Mesothelial cell of epicardium (in vitro differentiated cells): Measurements from ENCODE around the gene RASGRF2. TPM values are rescaled to one million over a fixed set of nuclear protein-coding genes. Genes with fewer than 3 reads are reported as not detected.

ENCODE experiments used
- DNase-seq, 2 experiments: peaks; one replicate each; pipeline ENCODE4 v3.0.0; 2021; ENCODE audit warnings: low spot score in 2 of 2; ENCODE audit not compliant: unreplicated experiment in 2 of 2
- H3K27ac Mint-ChIP-seq: 2 replicates; pipeline ENCODE4 v1.8.0; 2021; ENCODE audit warnings: mixed read lengths
- H3K27me3 Mint-ChIP-seq: 2 replicates; pipeline ENCODE4 v1.8.0; 2021; ENCODE audit warnings: low read depth, mixed read lengths
- H3K36me3 Mint-ChIP-seq: 2 replicates; pipeline ENCODE4 v1.8.0; 2021; ENCODE audit warnings: mixed read lengths
- H3K4me1 Mint-ChIP-seq: 2 replicates; pipeline ENCODE4 v1.8.0; 2021; ENCODE audit warnings: mixed read lengths
- H3K4me3 Mint-ChIP-seq: 2 replicates; pipeline ENCODE4 v1.8.0; 2021; ENCODE audit warnings: mild to moderate bottlenecking, moderate library complexity, mixed read lengths
- H3K9me3 Mint-ChIP-seq: 2 replicates; pipeline ENCODE4 v1.8.0; 2021; ENCODE audit warnings: mixed read lengths
- total RNA-seq: library from RNA; stranded (reverse); gene quantifications from 3 replicates; pipeline ENCODE4 v1.2.1, GENCODE V29; 2021
- TF ChIP-seq, protein P1 (sequence below): fragments of 200-600 bp; sonication (generic); IDR thresholded peaks from one replicate; pipeline ENCODE4 v1.5.0; 2021; ENCODE audit warnings: antibody characterized with exemption; ENCODE audit not compliant: unreplicated experiment

Gene RASGRF2
- total RNA-seq, 1 donor from 2014 or later, result 5.7 TPM

DNA sequence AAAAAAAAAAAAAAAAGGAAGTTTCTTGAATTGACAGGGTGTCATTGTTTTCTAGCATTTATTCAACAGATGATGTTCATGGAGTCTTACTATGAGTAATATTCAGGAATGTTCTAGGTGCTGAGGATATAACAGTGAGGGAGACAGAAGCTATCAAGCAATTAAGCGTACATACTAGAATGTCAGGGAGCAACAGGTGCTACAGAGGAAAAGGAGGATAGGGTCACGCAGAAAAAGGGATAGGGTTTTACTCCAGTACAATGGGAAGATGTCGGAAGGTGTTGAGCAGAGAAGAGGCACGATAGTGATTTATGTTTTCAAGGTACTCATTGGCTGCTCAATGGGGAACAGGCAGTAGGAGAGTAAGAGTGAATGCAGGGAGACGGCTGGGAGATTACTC, 6.6 kb upstream of the RASGRF2 start:
- Mint-ChIP-seq H3K4me3 (no peak overlapping the region), H3K4me1 (peaks cover 13% of the 10 kb centered on the region), H3K27me3 (peaks cover 9% of the 10 kb centered on the region), H3K9me3 (no peaks in the 10 kb centered on the region), H3K36me3 (no peaks in the 10 kb centered on the region), H3K27ac (no peak overlapping the region)
- TF ChIP-seq, protein P1, sequence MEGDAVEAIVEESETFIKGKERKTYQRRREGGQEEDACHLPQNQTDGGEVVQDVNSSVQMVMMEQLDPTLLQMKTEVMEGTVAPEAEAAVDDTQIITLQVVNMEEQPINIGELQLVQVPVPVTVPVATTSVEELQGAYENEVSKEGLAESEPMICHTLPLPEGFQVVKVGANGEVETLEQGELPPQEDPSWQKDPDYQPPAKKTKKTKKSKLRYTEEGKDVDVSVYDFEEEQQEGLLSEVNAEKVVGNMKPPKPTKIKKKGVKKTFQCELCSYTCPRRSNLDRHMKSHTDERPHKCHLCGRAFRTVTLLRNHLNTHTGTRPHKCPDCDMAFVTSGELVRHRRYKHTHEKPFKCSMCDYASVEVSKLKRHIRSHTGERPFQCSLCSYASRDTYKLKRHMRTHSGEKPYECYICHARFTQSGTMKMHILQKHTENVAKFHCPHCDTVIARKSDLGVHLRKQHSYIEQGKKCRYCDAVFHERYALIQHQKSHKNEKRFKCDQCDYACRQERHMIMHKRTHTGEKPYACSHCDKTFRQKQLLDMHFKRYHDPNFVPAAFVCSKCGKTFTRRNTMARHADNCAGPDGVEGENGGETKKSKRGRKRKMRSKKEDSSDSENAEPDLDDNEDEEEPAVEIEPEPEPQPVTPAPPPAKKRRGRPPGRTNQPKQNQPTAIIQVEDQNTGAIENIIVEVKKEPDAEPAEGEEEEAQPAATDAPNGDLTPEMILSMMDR, result no peak
- DNase-seq, result no peak

DNA sequence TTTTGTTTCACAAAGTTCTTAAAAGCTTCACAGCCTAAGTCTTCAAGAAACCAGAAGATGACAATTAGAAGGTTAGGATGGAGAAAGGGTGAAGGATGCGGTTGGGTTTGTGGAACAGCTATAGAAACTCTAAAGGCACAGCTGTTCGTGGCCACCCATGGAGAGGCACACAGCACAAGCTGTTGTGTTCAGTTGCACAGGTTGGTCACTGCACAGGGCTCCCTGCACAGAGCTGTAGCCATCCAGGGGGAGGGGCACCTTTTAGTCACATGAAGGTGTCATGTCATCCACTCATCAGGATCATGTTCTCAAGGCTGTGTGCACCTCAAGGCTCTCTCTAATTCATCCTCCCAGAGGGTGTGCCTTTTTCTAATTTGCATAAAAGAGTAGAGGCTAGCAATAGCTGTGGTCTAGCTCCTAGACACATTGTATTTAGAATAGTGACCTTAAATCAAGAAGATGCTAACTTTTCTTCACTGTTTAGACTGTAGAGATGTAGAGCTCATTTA, 5.0 kb upstream of the RASGRF2 start:
- H3K4me3 Mint-ChIP-seq, result no peak overlapping the region
- no peak for DNase-seq
- H3K27ac Mint-ChIP-seq, result no peak overlapping the region
- no peaks in the 10 kb centered on the region for H3K36me3 Mint-ChIP-seq
- H3K9me3 Mint-ChIP-seq, result no peaks in the 10 kb centered on the region
- H3K27me3 Mint-ChIP-seq, result peaks cover 18% of the 10 kb centered on the region
- TF ChIP-seq, protein P1, result no peak
- peaks cover 20% of the 10 kb centered on the region for H3K4me1 Mint-ChIP-seq

DNA sequence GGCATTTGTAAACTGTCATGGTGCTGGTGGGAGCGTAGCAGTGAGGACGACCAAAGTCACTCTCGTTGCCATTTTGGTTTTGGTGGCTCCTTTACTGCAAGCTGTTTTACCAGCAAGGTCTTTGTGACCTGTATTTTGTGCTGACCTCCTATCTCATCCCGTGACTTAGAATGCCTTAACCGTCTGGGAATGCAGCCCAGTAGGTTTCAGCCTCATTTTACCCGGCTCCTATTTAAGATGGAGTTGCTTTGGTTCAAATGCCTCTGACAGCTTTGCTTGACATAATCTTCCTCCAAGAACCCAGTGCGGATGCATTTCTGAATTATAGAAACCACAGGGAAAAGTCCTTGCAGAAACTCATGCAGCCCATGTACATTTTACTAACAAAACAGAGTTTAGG, 3.9 kb upstream of the RASGRF2 start:
- Mint-ChIP-seq H3K27me3 (peaks cover 22% of the 10 kb centered on the region), H3K9me3 (no peaks in the 10 kb centered on the region), H3K4me3 (no peak overlapping the region), H3K4me1 (peaks cover 23% of the 10 kb centered on the region), H3K27ac (no peak overlapping the region), H3K36me3 (no peaks in the 10 kb centered on the region)
- no peak for DNase-seq
- TF ChIP-seq, protein P1, result no peak

DNA sequence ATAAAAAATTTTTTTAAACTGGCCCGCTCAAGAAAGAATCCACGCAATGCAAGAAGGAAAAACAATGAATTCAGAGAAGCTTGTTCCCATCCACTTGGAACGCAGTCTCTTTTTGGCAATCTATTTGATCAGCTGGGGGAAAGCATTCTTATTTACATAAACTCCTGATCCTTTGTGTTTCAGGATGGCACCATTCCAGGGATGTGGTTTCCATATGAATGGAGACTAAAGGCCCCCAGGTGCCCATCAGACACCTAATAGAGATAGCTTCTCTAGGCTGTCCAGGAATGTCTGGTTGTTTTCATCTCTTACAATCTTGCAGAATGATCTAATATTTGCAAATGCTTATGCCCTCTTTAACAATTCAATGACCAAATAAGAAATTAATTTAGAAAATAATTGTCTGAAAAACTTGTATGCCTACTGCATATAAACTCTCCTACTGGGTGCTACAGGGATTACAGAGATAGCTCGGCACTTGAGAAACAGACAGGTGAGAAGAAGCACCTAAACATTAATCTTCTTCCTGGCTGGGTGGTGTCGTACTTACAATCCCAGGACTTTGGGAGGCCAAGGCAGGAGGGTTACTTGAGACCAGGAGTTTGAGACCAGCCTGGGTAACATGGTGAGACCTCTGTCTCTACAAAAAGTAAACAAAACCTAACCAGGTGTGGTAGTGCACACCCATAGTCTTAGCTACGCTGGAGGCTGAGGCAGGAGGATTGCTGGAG, 3.0 kb upstream of the RASGRF2 start:
- no peak for DNase-seq
- H3K36me3 Mint-ChIP-seq, result no peaks in the 10 kb centered on the region
- peaks cover 30% of the 10 kb centered on the region for H3K27me3 Mint-ChIP-seq
- TF ChIP-seq, protein P1, result no peak
- H3K4me1 Mint-ChIP-seq, result peaks cover 32% of the 10 kb centered on the region
- no peak overlapping the region for H3K4me3 Mint-ChIP-seq
- no peaks in the 10 kb centered on the region for H3K9me3 Mint-ChIP-seq
- no peak overlapping the region for H3K27ac Mint-ChIP-seq

DNA sequence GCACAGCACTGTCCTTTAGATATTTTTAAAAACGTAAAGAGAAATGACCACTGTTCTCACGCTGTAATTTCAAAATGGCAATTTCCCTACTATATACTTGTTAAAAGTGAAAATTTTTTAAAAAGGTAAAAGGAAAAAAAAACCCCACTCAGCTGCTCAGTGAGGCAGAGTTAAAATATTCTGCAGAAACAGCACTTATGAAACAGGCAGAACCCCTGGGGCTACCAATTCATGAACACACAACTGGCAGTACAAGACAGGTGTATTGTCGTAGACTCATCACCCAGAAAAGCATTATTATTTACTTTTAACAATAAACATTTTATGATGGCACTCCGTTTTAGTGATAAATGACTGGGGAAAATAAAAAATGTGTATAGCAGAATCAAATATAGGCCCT, 1.5 kb upstream of the RASGRF2 start:
- no peaks in the 10 kb centered on the region for H3K36me3 Mint-ChIP-seq
- H3K27me3 Mint-ChIP-seq, result peaks cover 30% of the 10 kb centered on the region

More for the DNA sequence above, 1.5 kb upstream of the RASGRF2 start:
- Mint-ChIP-seq H3K4me1 (peaks cover 43% of the 10 kb centered on the region), H3K27ac (no peak overlapping the region), H3K9me3 (no peaks in the 10 kb centered on the region), H3K4me3 (no peak overlapping the region)
- TF ChIP-seq, protein P1, result no peak
- no peak for DNase-seq
